ENCODE data around the gene STAG3. TPM values are rescaled to one million over a fixed set of nuclear protein-coding genes. Genes with fewer than 3 reads are reported as not detected.

The STAG3 gene
- total and polyA plus RNA-seq, 10 of the 15 experiments (the other 5 are each of a cell fraction or from before 2014, with no cell fraction given), result 73.0 to 306 (median 120) TPM

DNA sequence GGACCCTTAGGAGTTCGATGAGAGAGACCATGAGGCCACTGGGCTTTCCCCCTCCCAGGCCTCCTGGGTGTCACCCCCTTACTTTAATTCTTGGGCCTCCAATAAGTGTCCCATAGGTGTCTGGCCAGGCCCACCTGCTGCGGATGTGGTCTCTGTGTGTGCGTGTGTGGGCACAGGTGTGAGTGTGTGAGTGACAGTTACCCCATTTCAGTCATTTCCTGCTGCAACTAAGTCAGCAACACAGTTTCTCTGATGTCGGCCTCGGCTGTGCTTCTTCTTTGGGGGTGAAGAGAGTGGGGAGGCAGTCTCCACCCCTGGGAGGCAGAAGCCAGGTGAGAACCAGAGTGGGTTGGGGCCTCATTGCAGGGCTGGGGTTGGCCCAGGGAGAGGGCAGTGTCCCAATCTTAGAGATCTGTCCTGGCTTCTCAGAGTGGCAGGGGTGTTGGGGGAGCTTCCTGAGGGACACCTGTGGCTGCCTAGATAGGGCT is 43.6 kb downstream of the STAG3 start (continued):
- TF ChIP-seq TCF7 (IDR thresholded peaks at IDR 0.05; ENCODE audit: borderline replicate concordance) (no peak), IKZF2 (IDR thresholded peaks at IDR 0.05) (peak; percentile 76 to 80), KAT2A (conservative IDR thresholded peaks at IDR 0.05; ENCODE audit: control insufficient read depth, low read depth, low read length) (no peak), SMC3 (IDR thresholded peaks at IDR 0.05; ENCODE audit: borderline replicate concordance, low read length) (no peak), FOXK2 (IDR thresholded peaks at IDR 0.05) (no peak), HDGF (IDR thresholded peaks at IDR 0.05) (no peak), WRNIP1 (IDR thresholded peaks at IDR 0.05; ENCODE audit: borderline replicate concordance, low read depth, low read length) (no peak), SMAD5 (IDR thresholded peaks at IDR 0.05; ENCODE audit: low read depth) (no peak; the same call in 1 of the 2 replicates), SUPT20H (IDR thresholded peaks at IDR 0.05; ENCODE audit: borderline replicate concordance, control insufficient read depth, low read depth, low read length) (no peak), BACH1 (IDR thresholded peaks at IDR 0.05; ENCODE audit: borderline replicate concordance) (peak; percentile 77; the same call in 1 of the 2 replicates), ETV6 (conservative IDR thresholded peaks at IDR 0.05 in 1 of 2, IDR thresholded peaks at IDR 0.05 in 1 of 2; ENCODE audit: borderline replicate concordance in 1 of 2, low read depth in 1 of 2) (peak in 1 of 2 experiments; percentile 85; a peak in 2 of 4 replicates)
- TF ChIP-seq, protein P1, sequence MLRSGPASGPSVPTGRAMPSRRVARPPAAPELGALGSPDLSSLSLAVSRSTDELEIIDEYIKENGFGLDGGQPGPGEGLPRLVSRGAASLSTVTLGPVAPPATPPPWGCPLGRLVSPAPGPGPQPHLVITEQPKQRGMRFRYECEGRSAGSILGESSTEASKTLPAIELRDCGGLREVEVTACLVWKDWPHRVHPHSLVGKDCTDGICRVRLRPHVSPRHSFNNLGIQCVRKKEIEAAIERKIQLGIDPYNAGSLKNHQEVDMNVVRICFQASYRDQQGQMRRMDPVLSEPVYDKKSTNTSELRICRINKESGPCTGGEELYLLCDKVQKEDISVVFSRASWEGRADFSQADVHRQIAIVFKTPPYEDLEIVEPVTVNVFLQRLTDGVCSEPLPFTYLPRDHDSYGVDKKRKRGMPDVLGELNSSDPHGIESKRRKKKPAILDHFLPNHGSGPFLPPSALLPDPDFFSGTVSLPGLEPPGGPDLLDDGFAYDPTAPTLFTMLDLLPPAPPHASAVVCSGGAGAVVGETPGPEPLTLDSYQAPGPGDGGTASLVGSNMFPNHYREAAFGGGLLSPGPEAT (IDR thresholded peaks at IDR 0.05; ENCODE audit: low read depth), result peak; percentile 84
- TF ChIP-seq, protein P2, sequence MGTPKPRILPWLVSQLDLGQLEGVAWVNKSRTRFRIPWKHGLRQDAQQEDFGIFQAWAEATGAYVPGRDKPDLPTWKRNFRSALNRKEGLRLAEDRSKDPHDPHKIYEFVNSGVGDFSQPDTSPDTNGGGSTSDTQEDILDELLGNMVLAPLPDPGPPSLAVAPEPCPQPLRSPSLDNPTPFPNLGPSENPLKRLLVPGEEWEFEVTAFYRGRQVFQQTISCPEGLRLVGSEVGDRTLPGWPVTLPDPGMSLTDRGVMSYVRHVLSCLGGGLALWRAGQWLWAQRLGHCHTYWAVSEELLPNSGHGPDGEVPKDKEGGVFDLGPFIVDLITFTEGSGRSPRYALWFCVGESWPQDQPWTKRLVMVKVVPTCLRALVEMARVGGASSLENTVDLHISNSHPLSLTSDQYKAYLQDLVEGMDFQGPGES (IDR thresholded peaks at IDR 0.05), result no peak
- TF ChIP-seq, protein P3, sequence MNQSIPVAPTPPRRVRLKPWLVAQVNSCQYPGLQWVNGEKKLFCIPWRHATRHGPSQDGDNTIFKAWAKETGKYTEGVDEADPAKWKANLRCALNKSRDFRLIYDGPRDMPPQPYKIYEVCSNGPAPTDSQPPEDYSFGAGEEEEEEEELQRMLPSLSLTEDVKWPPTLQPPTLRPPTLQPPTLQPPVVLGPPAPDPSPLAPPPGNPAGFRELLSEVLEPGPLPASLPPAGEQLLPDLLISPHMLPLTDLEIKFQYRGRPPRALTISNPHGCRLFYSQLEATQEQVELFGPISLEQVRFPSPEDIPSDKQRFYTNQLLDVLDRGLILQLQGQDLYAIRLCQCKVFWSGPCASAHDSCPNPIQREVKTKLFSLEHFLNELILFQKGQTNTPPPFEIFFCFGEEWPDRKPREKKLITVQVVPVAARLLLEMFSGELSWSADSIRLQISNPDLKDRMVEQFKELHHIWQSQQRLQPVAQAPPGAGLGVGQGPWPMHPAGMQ (IDR thresholded peaks at IDR 0.05; ENCODE audit: borderline replicate concordance), result no peak
- TF ChIP-seq, protein P4, sequence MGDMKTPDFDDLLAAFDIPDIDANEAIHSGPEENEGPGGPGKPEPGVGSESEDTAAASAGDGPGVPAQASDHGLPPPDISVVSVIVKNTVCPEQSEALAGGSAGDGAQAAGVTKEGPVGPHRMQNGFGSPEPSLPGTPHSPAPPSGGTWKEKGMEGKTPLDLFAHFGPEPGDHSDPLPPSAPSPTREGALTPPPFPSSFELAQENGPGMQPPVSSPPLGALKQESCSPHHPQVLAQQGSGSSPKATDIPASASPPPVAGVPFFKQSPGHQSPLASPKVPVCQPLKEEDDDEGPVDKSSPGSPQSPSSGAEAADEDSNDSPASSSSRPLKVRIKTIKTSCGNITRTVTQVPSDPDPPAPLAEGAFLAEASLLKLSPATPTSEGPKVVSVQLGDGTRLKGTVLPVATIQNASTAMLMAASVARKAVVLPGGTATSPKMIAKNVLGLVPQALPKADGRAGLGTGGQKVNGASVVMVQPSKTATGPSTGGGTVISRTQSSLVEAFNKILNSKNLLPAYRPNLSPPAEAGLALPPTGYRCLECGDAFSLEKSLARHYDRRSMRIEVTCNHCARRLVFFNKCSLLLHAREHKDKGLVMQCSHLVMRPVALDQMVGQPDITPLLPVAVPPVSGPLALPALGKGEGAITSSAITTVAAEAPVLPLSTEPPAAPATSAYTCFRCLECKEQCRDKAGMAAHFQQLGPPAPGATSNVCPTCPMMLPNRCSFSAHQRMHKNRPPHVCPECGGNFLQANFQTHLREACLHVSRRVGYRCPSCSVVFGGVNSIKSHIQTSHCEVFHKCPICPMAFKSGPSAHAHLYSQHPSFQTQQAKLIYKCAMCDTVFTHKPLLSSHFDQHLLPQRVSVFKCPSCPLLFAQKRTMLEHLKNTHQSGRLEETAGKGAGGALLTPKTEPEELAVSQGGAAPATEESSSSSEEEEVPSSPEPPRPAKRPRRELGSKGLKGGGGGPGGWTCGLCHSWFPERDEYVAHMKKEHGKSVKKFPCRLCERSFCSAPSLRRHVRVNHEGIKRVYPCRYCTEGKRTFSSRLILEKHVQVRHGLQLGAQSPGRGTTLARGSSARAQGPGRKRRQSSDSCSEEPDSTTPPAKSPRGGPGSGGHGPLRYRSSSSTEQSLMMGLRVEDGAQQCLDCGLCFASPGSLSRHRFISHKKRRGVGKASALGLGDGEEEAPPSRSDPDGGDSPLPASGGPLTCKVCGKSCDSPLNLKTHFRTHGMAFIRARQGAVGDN (IDR thresholded peaks at IDR 0.05), result peak; percentile 81
- TF ChIP-seq, protein P5, sequence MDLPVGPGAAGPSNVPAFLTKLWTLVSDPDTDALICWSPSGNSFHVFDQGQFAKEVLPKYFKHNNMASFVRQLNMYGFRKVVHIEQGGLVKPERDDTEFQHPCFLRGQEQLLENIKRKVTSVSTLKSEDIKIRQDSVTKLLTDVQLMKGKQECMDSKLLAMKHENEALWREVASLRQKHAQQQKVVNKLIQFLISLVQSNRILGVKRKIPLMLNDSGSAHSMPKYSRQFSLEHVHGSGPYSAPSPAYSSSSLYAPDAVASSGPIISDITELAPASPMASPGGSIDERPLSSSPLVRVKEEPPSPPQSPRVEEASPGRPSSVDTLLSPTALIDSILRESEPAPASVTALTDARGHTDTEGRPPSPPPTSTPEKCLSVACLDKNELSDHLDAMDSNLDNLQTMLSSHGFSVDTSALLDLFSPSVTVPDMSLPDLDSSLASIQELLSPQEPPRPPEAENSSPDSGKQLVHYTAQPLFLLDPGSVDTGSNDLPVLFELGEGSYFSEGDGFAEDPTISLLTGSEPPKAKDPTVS (IDR thresholded peaks at IDR 0.05; ENCODE audit: low read depth, low read length), result no peak
- TF ChIP-seq, protein P6, sequence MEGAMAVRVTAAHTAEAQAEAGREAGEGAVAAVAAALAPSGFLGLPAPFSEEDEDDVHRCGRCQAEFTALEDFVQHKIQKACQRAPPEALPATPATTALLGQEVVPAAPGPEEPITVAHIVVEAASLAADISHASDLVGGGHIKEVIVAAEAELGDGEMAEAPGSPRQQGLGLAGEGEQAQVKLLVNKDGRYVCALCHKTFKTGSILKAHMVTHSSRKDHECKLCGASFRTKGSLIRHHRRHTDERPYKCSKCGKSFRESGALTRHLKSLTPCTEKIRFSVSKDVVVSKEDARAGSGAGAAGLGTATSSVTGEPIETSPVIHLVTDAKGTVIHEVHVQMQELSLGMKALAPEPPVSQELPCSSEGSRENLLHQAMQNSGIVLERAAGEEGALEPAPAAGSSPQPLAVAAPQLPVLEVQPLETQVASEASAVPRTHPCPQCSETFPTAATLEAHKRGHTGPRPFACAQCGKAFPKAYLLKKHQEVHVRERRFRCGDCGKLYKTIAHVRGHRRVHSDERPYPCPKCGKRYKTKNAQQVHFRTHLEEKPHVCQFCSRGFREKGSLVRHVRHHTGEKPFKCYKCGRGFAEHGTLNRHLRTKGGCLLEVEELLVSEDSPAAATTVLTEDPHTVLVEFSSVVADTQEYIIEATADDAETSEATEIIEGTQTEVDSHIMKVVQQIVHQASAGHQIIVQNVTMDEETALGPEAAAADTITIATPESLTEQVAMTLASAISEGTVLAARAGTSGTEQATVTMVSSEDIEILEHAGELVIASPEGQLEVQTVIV (IDR thresholded peaks at IDR 0.05; ENCODE audit: borderline replicate concordance, partially characterized antibody), result no peak
